ENCODE measurements around the gene CLIC4. TPM values are rescaled to one million over a fixed set of nuclear protein-coding genes. Genes with fewer than 3 reads are reported as not detected.
A peak's percentile ranks its signal among the peaks of the same experiment; 100 is the strongest.

The CLIC4 gene
- total RNA-seq, 1 experiment from 2014 or later = 262 TPM

DNA sequence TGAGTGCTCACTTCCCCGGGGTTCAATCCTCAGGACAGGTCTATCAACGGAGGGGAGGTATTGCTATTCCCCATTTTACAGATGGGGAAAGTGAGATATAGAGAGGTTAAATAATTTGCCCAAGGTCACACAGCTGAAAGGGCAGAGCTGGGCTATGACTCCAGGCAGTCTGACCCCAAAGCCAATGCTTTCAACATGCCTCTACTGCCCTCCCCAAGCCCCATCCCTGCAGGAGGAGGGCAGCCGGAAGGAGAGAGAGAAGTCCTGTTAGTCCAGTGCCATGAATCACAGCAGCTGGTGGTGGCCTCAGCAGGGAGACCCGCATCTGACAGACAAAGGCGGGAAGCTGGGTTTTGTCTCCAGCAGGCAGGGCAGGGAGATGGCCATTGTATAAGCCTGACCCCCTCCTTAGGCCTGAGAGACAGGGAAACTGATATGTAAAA, 20.0 kb upstream of the CLIC4 start (continued):
- TF ChIP-seq, protein P1, sequence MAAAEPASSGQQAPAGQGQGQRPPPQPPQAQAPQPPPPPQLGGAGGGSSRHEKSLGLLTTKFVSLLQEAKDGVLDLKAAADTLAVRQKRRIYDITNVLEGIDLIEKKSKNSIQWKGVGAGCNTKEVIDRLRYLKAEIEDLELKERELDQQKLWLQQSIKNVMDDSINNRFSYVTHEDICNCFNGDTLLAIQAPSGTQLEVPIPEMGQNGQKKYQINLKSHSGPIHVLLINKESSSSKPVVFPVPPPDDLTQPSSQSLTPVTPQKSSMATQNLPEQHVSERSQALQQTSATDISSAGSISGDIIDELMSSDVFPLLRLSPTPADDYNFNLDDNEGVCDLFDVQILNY (CRISPR knock-in tag; IDR thresholded peaks at IDR 0.05) = peak; percentile 85; the same call in 1 of the 2 replicates
- TF ChIP-seq ZNF416 (CRISPR knock-in tag; IDR thresholded peaks at IDR 0.05) (no peak), FOXJ3 (CRISPR knock-in tag; IDR thresholded peaks at IDR 0.05; ENCODE audit: borderline replicate concordance) (no peak), ZBTB21 (CRISPR knock-in tag; IDR thresholded peaks at IDR 0.05; ENCODE audit: borderline replicate concordance) (no peak)

GRCh38 chr1:24726741-24727140, 18.5 kb upstream of the CLIC4 start:
- Mint-ChIP-seq H3K27me3 (ENCODE audit: low read depth) (no peaks in the 10 kb centered on the region), H3K4me3 (no peak overlapping the region), H3K4me1 (peaks cover 52% of the 10 kb centered on the region), H3K9me3 (peaks cover 7% of the 10 kb centered on the region), H3K27ac (peak overlapping the region; percentile 80), H3K36me3 (peaks cover 4% of the 10 kb centered on the region; the same call in 1 of the 2 replicates)
- DNase-seq (ENCODE audit: low spot score) = no peak
- CTCF ChIA-PET = interaction anchor here (0.7 to 4.3 kb wide), 2 partner anchors 18 to 1443 kb away, joined by 3 to 24 read pairs; partner anchors contain the start of genes CLIC4 and ZNF593
- POLR2A ChIA-PET = interaction anchor here (0.6 kb wide), 1 partner anchor 29 kb away, joined by 5 read pairs; no protein-coding TSS in a partner anchor
- TF ChIP-seq ATF3 (CRISPR knock-in tag; conservative IDR thresholded peaks at IDR 0.05) (no peak), TEAD1 (CRISPR knock-in tag; IDR thresholded peaks at IDR 0.05) (no peak), IRF2 (CRISPR knock-in tag; IDR thresholded peaks at IDR 0.05; ENCODE audit: borderline replicate concordance, low read depth) (no peak), ZNF317 (CRISPR knock-in tag; IDR thresholded peaks at IDR 0.05; ENCODE audit: borderline replicate concordance, low read depth) (no peak), NR2C2 (CRISPR knock-in tag; IDR thresholded peaks at IDR 0.05) (no peak), TEAD4 (CRISPR knock-in tag; IDR thresholded peaks at IDR 0.05) (no peak), HMGA2 (CRISPR knock-in tag; IDR thresholded peaks at IDR 0.05) (no peak), IRF1 (CRISPR knock-in tag; IDR thresholded peaks at IDR 0.05) (no peak), SMAD4 (CRISPR knock-in tag; IDR thresholded peaks at IDR 0.05) (no peak), ETV6 (CRISPR knock-in tag; IDR thresholded peaks at IDR 0.05) (no peak), ZBTB43 (CRISPR knock-in tag; IDR thresholded peaks at IDR 0.05) (no peak), ATF1 (CRISPR knock-in tag; IDR thresholded peaks at IDR 0.05) (no peak), ZNF138 (CRISPR knock-in tag; conservative IDR thresholded peaks at IDR 0.05) (no peak), CREM (CRISPR knock-in tag; IDR thresholded peaks at IDR 0.05) (no peak), CREB1 (CRISPR knock-in tag; IDR thresholded peaks at IDR 0.05) (no peak), ESRRA (CRISPR knock-in tag; IDR thresholded peaks at IDR 0.05; ENCODE audit: borderline replicate concordance) (no peak)
- no peak for ATAC-seq

- Mint-ChIP-seq H3K27ac (no peak overlapping the region), H3K4me3 (no peak overlapping the region)
- POLR2A ChIA-PET = no interaction called here
- TF ChIP-seq, protein P1 (CRISPR knock-in tag; IDR thresholded peaks at IDR 0.05) = no peak
- TF ChIP-seq, protein P2, sequence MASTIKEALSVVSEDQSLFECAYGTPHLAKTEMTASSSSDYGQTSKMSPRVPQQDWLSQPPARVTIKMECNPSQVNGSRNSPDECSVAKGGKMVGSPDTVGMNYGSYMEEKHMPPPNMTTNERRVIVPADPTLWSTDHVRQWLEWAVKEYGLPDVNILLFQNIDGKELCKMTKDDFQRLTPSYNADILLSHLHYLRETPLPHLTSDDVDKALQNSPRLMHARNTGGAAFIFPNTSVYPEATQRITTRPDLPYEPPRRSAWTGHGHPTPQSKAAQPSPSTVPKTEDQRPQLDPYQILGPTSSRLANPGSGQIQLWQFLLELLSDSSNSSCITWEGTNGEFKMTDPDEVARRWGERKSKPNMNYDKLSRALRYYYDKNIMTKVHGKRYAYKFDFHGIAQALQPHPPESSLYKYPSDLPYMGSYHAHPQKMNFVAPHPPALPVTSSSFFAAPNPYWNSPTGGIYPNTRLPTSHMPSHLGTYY (CRISPR knock-in tag; IDR thresholded peaks at IDR 0.05) = no peak
- TF ChIP-seq ZNF219 (CRISPR knock-in tag; IDR thresholded peaks at IDR 0.05; ENCODE audit: borderline replicate concordance) (no peak), E2F4 (CRISPR knock-in tag; IDR thresholded peaks at IDR 0.05; ENCODE audit: borderline replicate concordance, low read depth) (no peak), TEAD1 (CRISPR knock-in tag; IDR thresholded peaks at IDR 0.05) (no peak)
Observed at GRCh38 chr1:24727501-24728216, 17.6 kb upstream of the CLIC4 start.

More at GRCh38 chr1:24727501-24728216, 17.6 kb upstream of the CLIC4 start:
- Mint-ChIP-seq H3K27me3 (ENCODE audit: low read depth) (no peaks in the 10 kb centered on the region), H3K36me3 (no peaks in the 10 kb centered on the region), H3K4me1 (peaks cover 52% of the 10 kb centered on the region), H3K9me3 (no peaks in the 10 kb centered on the region)
- ATAC-seq = no peak
- no peak for DNase-seq (ENCODE audit: low spot score)
- CTCF ChIA-PET = interaction anchor here (0.7 to 4.3 kb wide), 4 partner anchors 17 to 1442 kb away, joined by 3 to 24 read pairs (median 3); partner anchors contain the start of genes CLIC4 and ZNF593
